A673 (cell line): ENCODE measurements around the gene LCN9. TPM values are rescaled to one million over a fixed set of nuclear protein-coding genes. Genes with fewer than 3 reads are reported as not detected.

ENCODE experiments used
- BruUV-seq: library from RNA; stranded (reverse); fragments of 400-500 nt; replicated peaks from 2 replicates; lab custom pipeline; 2021; lab: Mats Ljungman, UMichigan
- CTCF ChIA-PET: fragments of 300-600 bp; sonication (Branson Sonifier 250); formaldehyde crosslinking; loops from one replicate; lab custom pipeline; 2022; ENCODE audit warnings: antibody characterized with exemption; lab: Charles Lee
- POLR2A ChIA-PET: fragments of 300-600 bp; sonication (Branson Sonifier 250); formaldehyde crosslinking; loops from one replicate; lab custom pipeline; 2022; ENCODE audit warnings: antibody characterized with exemption; ENCODE audit not compliant: low non-redundant PET; lab: Charles Lee
- DNase-seq: peaks from one replicate; pipeline ENCODE4 v3.0.0-alpha.2; 2015; ENCODE audit warnings: low spot score
- H3K27ac ChIP-seq: fragments of 200-600 bp; sonication (generic); 2 replicates; pipeline ENCODE4 v1.5.1; 2016; ENCODE audit warnings: mixed run types, low read depth, mild to moderate bottlenecking, mixed read lengths, antibody characterized with exemption, low read length; ENCODE audit not compliant: poor library complexity, severe bottlenecking
- H3K27me3 ChIP-seq: fragments of 200-600 bp; sonication (generic); replicated peaks from 2 replicates; pipeline ENCODE4 v1.6.1; 2017; ENCODE audit warnings: mixed run types, low read depth, mild to moderate bottlenecking, mixed read lengths, antibody characterized with exemption, low read length; ENCODE audit not compliant: insufficient read depth, poor library complexity
- H3K36me3 ChIP-seq: fragments of 200-600 bp; sonication (generic); 2 replicates; pipeline ENCODE4 v1.6.1; 2016; ENCODE audit warnings: mixed run types, mild to moderate bottlenecking, mixed read lengths, antibody characterized with exemption, low read length; ENCODE audit not compliant: insufficient read depth, poor library complexity, severe bottlenecking
- H3K4me1 ChIP-seq: fragments of 200-600 bp; sonication (generic); 2 replicates; pipeline ENCODE4 v1.6.1; 2017; ENCODE audit warnings: mixed run types, mild to moderate bottlenecking, mixed read lengths, antibody characterized with exemption, low read length; ENCODE audit not compliant: insufficient read depth, poor library complexity, severe bottlenecking
- H3K4me3 ChIP-seq: fragments of 200-600 bp; sonication (generic); 2 replicates; pipeline ENCODE4 v1.5.1; 2016; ENCODE audit warnings: low read depth, mixed run types, mild to moderate bottlenecking, mixed read lengths, low read length; ENCODE audit not compliant: poor library complexity, severe bottlenecking
- H3K9me3 ChIP-seq: fragments of 200-600 bp; sonication (generic); 2 replicates; pipeline ENCODE4 v1.6.1; 2016; ENCODE audit warnings: mixed run types, low read depth, mild to moderate bottlenecking, mixed read lengths, antibody characterized with exemption, low read length; ENCODE audit not compliant: poor library complexity, severe bottlenecking
- EZH2 ChIP-seq: fragments of 200-600 bp; sonication (generic); IDR thresholded peaks from 2 replicates; pipeline ENCODE4 v1.6.1; 2017; ENCODE audit warnings: borderline replicate concordance, low read depth, mild to moderate bottlenecking, mixed read lengths, antibody characterized with exemption, low read length; ENCODE audit not compliant: poor library complexity, severe bottlenecking
- intact Hi-C: fragments of 100-400 bp; cut with micrococcal nuclease; formaldehyde crosslinking; loops from one replicate; pipeline ENCODE4 v1.10.0; 2022; ENCODE audit not compliant: unreplicated experiment
- total RNA-seq: library from RNA; stranded (reverse); gene quantifications from 2 replicates; pipeline ENCODE4 v1.2.3, GENCODE V29; 2021
- TF ChIP-seq, protein P1 (sequence below): fragments of 300-800, 200-600 bp; sonication (generic); conservative IDR thresholded peaks from 2 replicates; pipeline ENCODE4 v1.5.1; 2017; ENCODE audit warnings: low read depth, mild to moderate bottlenecking, antibody characterized with exemption, low read length, moderate library complexity, mixed read lengths

The LCN9 gene
- total RNA-seq, 1 experiment from 2014 or later, result not detected

DNA sequence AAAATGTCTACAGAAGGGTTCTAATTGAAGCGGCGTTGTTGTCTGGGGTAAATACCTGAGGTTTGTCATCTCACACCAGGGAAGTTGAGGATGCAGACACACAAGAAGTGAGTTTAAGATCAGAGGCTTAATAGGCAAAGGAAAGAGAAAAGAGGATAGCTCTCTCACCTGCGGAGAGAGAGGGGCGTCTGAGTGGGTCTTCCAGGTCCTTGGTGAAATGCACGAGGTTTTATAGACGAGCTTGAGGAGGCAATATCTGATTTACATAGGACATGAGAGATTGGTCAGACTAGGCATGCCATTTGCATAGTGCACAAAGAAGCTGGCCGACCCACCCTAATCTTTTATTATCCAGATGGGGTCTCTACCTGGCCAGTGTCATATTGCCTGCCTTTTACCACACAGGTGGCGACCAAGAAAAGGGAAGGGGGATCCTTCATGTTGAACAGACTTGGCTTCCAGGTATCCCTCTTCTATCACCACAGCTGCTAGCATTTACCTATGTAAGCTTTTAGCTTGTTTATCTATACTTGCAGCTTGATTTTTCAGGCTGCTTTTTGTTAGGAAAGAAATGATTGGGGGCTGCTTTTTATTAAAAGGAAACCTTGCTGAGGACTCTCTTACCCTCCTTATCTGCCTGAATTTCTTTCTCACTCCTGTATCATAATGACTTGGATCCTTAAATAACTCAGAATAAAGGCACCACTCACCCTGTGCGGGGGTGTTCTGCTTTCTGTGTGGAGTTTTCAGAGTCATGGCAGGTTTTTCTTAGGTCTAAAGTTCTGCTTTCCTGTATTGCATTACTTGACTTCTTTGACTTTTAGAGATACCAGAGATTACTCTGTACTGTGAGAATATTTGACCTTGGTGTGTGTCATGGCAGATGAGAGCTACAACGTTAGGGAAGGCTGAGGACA is 14.4 kb upstream of the LCN9 start:
- H3K4me1 ChIP-seq, result no peaks in the 10 kb centered on the region
- intact Hi-C loops, result no loop called here
- TF ChIP-seq, protein P1, sequence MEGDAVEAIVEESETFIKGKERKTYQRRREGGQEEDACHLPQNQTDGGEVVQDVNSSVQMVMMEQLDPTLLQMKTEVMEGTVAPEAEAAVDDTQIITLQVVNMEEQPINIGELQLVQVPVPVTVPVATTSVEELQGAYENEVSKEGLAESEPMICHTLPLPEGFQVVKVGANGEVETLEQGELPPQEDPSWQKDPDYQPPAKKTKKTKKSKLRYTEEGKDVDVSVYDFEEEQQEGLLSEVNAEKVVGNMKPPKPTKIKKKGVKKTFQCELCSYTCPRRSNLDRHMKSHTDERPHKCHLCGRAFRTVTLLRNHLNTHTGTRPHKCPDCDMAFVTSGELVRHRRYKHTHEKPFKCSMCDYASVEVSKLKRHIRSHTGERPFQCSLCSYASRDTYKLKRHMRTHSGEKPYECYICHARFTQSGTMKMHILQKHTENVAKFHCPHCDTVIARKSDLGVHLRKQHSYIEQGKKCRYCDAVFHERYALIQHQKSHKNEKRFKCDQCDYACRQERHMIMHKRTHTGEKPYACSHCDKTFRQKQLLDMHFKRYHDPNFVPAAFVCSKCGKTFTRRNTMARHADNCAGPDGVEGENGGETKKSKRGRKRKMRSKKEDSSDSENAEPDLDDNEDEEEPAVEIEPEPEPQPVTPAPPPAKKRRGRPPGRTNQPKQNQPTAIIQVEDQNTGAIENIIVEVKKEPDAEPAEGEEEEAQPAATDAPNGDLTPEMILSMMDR, result no peak
- no peak for TF ChIP-seq EZH2
- no peak for DNase-seq
- POLR2A ChIA-PET, result no interaction called here
- H3K36me3 ChIP-seq, result no peaks in the 10 kb centered on the region
- BruUV-seq, result no TSS peak
- no peak overlapping the region for H3K27ac ChIP-seq
- H3K27me3 ChIP-seq, result no peaks in the 10 kb centered on the region
- no peak overlapping the region for H3K4me3 ChIP-seq
- CTCF ChIA-PET, result no interaction called here
- H3K9me3 ChIP-seq, result peaks cover 45% of the 10 kb centered on the region

DNA sequence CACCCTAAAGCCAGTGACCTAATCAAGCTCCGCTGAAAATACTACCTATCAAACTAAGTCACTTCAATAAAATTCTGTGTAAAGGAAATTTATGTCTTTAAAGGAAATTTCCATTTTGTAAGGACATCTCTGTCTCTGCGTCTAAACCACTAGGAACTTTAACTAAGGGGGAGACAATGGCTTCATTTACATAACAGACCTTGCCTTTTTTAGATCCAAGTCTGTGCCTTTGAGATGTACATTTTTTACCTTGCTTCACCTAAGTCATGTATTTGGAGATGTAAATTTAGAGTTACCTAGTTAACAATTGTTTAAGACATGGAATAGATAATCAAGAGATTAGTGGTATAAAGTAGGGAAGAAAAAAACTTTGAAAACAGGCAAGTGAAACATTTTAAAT is 13.6 kb upstream of the LCN9 start:
- DNase-seq, result no peak
- H3K36me3 ChIP-seq, result no peaks in the 10 kb centered on the region
- CTCF ChIA-PET, result no interaction called here
- BruUV-seq, result no TSS peak
- H3K4me1 ChIP-seq, result no peaks in the 10 kb centered on the region
- no peak for TF ChIP-seq EZH2
- TF ChIP-seq, protein P1, result no peak
- no peak overlapping the region for H3K27ac ChIP-seq
- H3K27me3 ChIP-seq, result no peaks in the 10 kb centered on the region
- intact Hi-C loops, result no loop called here
- POLR2A ChIA-PET, result no interaction called here
- H3K9me3 ChIP-seq, result peaks cover 47% of the 10 kb centered on the region
- H3K4me3 ChIP-seq, result no peak overlapping the region

DNA sequence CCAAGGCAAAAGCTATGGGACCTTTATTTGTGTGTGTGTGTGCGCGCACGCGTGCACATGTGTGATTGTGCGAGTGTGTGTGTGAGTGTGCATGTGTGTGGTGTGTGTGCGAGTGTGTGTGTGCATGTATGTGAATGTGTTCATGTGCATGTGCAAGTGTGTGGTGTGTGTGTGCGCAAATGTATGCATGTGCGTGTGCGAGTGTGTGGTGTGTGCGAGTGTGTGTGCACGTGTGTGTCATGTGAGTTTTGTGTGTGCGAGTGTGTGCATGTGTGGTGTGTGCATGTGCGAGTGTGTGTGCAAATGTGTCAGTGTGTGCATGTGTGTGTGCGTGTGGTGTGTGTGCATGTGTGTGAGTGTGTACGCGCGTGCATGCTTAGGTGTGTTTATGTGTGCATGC is 12.7 kb upstream of the LCN9 start:
- H3K4me3 ChIP-seq, result no peak overlapping the region

More for the DNA sequence above, 12.7 kb upstream of the LCN9 start:
- CTCF ChIA-PET, result no interaction called here
- Histone ChIP-seq H3K27me3 (no peaks in the 10 kb centered on the region), H3K36me3 (no peaks in the 10 kb centered on the region), H3K27ac (no peak overlapping the region), H3K9me3 (peaks cover 38% of the 10 kb centered on the region), H3K4me1 (no peaks in the 10 kb centered on the region)
- BruUV-seq, result no TSS peak
- POLR2A ChIA-PET, result no interaction called here
- DNase-seq, result no peak
- TF ChIP-seq, protein P1, result no peak
- no peak for TF ChIP-seq EZH2
- intact Hi-C loops, result no loop called here
